Stimulated activated CD8-positive, alpha-beta memory T cell treated with anti-CD3 and anti-CD28 coated beads, Interleukin-7, amount 100 ng/mL, for 4 hours (primary cell): ENCODE results near the gene SENP1.

Experiments used
- DNase-seq, 2 donors: peaks; one replicate each; pipeline ENCODE4 v3.0.0-alpha.2; 2020; ENCODE audit warnings: low read depth in 2 of 2

The SENP1 gene

DNA sequence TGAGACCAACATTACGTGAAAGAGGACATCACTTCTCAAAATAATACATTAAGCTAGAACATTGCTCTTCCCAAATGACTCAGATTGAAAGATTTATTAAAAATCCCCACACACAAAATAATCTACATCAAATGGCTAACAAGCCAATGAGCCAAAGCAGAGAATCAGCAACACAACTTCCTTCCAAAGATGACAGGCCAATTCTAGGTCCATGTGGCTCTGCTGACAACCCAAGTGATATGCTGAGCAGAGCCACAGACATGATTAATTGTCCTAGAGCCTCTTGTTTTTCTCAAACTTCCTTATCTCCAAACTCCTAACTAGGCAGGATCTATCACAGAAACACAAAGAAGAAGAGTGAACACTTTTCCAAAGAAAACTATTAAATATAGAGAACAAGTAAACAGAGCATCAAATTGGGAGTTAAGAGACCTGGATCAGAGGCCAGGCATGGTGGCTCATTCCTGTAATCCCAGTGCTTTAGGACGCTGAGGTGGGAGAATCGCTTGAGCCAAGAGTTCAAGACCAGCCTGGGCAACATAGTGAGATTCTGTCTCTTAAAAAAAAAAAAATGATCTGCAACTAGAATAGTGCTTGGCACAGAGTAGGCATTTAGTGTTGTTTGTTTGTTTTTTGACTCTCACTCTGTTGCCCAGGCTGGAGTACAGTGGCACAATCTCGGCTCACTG is 38.5 kb downstream of the SENP1 start:
- no peak for DNase-seq

DNA sequence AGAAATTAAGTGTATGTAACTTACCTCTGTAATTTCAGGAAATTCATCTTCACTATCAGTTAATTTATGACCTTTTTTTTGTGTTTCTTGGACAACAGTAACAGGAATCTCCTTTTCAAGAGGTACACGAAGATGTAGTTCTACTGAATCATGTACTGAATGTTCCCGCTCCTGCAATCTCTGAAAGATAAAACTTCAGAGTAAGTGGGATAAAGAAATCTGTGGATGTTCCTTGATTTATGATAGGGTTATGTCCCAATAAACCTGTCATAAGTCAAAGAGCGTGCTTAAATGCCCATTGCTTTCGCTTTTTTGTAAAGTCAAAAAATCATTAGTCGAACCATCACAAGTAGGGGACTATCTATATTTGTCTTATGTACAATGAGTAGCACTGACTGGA is 40.8 kb downstream of the SENP1 start:
- no peak for DNase-seq

DNA sequence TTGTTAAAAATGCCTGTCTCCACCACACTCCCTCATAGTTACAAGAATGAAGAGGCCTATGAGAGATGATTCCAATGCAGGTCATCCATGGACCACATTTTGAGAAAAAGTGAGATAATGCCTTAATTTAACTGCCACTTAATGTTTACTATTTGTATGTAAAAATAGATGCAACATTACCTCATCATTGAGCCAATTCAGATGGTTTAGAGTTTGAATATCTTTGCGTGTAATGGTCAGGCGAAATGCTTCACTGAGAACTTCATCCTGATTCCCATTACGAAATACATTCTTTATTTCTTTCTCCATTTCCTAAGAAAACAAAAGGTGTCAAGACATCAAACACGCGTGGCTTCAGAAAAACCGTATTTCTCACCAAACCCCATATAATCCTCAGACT is 42.3 kb downstream of the SENP1 start:
- DNase-seq: no peak

DNA sequence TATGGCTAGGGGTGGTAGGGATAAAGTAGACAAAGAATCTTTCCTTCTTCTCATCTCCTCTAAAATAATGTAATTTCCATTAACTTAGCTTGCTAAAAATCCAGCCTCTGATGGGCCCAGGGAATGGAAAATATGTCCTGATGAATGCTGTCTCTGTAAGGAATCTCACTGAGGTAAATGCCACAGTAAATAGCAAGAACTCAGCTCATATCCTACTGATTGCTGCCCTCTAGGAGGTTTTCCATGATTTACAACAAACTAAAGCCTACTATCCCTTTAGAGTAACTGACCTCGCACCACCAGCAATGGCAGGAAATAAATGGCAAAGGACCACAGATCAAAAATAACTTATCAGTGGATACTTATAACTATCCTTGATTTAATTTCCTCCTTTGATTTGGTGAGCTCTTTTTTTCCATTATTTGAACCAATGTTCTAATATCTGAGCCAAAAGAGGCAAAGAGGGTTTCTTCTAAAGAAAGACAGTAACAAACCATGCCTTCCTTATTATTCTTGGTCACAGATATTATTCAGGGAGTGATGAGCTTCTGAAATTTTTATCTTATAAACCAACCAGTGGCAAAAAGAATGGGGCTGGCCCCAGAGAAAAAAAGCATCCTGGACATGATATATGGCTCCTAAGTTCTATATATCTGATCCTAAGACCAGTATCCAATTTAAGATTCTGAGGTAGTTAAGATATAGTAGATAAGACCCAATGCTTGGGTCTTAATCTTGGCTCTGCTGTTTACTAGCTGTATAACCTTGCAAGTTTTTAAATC is 43.8 kb downstream of the SENP1 start:
- DNase-seq: no peak

DNA sequence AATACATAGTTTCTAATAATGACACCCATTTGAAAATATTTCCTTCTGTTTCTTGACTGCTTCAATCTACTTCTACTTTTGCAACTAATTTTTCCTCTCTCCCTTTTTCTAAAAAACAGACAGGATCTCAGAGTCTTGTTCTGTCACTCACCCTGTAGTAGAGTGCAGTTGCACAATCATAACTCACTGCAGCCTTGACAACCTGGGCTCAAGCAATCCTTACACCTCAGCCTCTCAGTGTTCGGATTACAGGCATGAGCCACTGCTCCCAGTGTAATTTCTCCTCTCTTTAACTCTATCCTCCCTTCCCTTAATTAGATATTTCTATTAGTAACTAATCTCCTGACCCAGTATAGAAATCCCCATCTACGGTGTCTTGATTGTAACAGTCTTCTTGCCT is 45.4 kb downstream of the SENP1 start:
- DNase-seq: no peak

DNA sequence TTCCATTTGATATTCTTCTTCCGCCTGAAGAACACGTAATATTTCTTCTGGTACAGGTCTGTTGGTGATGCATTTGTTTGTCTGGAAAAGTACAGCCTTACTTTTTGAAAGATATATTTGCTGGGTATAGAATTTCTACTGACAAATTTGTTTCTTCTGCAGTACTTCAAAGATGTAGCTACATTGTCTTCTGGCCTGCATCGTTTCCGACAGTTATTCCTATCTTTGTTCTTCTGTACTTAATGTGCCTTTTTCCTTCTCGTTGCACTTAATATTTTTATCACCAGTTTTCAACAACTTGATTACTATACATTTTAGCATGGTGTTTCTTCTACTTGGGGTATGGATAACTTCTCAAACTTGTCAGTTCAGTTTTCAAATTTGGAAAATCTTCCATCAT is 47.1 kb downstream of the SENP1 start:
- no peak for DNase-seq

DNA sequence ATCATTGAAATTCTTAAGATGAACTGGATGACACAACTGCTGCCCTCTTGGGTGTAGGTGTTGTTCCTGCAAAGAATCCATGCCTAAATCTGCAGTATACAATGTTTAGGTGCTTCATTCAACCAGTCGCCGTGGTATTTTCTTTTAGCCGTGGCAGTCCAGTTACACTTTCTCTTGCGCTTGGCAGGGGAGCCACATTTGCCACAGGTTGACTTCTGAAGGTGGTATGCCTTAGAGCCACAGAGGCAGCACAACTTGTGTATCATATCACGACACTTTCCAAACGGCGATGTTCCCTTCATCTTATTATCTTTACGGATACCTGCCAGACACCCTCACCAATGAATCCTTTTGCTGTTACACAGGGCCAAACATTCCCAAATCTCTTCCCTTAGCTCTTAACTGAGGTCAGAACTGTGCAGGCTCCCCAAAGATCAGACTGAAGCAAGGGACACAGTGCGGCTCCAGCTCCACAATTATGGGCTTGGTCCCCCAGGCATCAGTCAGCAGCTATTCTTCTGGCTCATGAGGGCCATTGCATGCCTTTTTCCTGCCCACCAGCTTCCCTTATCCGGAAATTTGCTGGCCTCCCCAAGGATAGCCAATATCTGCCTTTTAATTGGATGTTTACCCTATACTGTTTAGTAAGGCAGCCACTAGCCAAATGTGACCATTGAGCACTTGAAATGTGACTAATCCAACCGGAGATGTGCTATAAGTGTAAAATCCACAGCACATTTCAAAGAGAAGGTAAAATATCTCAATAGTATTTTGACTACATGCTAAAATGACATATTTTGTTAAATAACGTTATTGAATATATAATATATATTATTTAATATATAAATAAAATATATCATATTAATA is 50.7 kb downstream of the SENP1 start:
- no peak for DNase-seq

DNA sequence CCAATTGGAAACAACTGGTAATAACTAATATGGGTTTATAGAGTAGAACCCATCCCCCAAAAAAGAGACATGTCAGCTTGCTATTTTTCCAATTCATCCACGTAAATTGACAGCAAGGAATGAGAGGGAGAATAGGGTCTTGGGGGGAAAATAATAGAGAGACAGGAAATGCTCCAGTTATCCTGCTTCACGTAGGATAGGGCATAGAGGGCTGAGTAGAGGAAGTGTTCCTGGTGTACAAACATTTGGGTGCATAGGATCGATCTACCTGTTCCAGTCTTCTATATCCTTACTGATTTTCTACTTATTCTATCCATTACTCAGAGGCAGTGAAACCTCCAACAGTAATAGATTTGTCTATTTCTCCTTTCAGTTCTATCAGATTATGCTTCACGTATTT is 52.0 kb downstream of the SENP1 start:
- no peak for DNase-seq

DNA sequence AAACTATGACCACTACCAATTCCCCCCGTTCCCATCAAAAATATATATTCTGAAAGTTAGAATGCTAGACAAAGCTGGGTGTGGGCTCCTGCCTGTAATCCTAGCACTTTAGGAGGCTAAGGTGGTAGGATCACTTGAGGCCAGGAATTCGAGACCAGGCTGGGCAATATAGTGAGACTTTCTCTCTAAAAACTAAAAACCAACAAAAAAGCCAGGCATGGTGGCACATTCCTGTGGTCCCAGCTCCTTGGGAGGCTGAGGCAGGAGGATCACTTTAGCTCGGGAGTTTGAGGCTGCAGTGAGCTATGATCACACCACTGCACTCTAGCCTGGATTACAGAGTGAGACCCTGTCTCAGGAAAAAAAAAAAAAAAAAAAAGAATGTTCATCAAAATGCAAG is 52.8 kb downstream of the SENP1 start:
- no peak for DNase-seq

DNA sequence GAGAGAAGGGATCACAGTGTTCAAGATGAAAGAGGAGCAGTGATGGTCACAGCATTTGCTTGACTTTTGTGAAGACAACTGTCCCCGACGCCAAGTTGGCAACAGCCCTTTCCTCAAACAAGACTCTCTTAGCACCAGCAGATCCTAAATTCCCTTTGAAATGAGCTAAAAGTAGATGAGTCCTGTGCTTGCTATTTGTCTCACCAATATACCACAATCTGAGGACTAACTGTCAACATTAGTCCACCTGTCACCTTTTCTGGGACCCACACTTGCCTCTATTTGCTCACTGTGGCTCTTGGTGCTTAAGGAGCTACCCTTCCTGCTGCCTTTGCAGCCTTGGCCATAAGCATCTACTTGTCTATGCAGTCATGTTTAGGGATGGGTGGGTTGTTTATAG is 54.2 kb downstream of the SENP1 start:
- DNase-seq: no peak

DNA sequence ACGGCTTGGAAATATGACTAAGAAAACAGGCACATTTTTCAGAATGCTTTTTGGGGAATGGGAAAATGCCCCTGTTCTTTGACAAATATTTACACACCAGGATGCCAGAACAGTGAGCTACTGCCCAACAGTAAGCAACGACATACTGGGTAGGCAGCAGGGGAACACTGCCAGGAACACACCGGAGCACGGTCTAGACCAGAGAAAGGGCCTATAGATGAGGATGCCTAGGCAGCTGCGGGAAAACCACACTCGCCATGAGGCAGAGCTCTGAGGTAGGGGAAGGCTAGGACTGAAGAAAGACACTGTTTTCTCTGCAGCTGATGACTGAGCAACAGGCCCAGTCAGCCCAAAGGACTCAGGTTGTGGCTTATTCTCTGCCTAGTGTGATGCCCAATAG is 55.7 kb downstream of the SENP1 start:
- DNase-seq: no peak

DNA sequence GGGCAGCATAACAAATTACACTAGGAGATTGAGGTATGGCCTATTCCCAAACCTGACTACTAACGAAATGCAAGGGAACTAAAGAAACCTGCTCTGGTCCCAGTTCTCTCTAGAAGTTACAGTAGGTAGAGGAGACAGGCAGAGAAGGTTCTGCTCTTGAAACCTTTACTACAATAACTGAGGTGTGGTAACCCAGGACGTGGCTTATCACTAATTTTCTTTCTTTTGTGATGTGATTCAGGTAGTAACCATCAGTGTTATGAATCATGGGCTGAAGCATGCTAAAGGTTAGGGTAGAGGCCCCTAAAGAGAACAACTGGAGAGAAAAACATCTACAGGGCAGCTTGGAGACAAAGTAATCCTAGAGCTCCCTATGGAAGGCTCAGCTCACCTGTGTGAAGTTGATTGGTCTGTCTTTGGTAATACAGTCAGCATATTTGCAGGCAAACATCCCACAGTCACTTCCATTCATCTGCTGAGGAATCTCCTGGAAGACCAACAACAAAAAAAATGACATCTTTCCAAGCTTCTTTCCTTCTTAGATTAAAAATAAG is 59.8 kb downstream of the SENP1 start:
- DNase-seq: no peak

DNA sequence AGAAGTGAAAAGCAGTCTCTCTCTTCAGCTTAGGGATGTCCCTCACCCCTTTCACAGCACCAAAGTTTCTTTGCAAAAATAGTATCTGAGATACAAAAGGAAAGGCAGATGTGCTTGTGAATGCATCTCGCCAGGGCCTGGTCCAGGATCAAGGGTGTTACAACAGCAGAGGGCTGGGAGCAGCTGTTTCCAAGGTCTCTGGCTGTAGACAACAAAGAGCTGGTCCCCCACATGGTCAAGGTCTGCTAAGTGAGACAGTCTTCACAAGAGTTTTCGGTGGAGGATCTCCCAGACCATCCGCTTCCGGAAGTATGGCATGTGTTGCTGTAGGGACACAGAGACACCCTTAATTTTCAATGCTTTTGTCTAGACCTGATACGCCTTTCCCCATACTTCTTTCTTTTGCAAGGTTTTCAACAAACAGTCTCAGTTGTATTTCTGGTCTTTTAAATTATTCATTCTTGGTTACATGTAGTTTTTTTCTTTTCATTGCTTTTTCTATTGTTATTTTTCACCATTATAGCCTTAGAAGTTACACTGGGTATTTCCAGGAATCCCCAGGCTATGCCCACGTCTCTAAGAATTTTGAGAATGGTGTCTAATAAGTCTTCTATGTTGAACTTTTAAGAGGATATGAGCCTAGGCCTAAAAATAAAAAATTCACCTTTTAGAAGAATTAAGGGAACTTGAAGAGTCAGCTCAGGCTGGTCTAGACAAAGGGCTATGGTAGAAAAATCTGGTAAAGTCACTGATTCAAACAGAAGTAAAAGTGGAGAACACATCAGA is 60.6 kb downstream of the SENP1 start:
- DNase-seq: no peak

DNA sequence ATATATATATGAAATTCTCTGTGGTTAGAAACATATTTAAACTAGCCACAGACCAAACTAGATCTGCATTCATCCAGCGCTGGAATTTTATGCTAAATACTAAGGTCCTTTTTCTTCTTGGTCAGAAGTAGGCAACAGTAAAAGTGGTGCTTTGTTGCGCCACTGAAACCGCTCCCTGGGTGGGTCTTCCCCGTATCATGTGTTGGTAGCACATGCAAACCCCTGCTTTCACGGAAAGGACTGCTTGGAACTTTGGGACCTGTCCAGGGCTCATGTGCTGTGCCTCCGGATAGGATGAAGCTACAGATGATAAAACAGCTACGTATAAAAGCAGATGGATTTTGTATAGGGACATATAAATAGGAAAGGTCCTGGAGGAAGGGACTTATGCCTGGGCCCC is 61.5 kb downstream of the SENP1 start:
- DNase-seq: no peak

DNA sequence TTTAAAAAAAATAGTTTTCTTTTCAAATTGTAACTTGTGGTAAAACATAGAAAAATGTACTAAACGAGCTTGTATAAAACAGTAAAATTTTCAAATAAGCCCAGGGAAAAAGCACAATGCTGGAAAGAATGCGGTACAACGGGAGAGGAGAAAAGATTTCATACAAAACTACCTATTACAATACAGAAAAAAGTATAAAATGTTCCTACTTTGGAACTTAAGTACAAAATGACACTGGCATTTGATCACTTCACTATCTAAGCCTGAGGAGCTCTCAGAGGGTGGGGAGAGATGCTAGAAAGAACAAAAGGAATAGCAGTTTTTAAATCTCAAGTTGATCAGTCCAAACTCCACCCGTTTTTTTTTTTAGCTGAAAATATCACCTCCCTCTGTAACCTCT is 62.1 kb downstream of the SENP1 start:
- DNase-seq: no peak

DNA sequence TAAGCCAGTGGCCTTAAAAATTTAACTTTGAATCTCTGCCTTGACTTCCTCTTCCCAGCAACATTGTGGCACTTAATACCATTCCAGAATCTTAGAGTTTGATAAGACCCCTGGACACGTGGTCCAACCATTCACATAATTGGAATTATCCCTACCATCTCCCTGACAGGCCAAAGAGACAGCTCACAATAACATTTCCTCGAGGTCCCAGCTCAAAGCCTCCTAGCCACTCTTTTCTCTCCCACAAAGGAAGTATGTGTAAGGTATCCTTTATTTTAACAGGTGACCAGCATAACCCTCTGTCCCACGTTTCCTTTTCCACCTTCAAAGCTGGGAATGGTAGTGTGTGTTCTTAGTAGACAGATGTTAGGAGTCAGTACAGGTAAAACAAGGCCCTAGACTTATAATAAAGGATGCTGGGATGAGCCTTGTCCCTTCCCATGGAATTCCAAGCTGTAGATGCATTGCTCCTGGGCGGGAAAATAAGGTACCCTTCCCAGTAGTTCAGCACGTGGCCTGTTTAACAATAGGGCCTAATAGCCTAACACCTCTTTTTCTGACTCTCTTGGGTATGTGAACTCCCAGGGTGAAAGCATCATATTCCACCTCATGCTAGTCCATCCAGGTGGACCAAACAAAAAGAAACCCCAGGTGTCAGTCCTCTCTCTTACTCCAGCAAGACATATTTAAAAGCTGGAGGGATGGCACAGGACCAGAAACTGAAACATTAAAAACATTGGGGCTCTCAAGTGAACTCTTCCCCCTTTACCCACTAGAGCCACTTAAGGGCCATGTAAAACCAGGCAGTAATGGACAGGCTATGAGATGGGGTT is 64.1 kb downstream of the SENP1 start:
- DNase-seq: no peak

DNA sequence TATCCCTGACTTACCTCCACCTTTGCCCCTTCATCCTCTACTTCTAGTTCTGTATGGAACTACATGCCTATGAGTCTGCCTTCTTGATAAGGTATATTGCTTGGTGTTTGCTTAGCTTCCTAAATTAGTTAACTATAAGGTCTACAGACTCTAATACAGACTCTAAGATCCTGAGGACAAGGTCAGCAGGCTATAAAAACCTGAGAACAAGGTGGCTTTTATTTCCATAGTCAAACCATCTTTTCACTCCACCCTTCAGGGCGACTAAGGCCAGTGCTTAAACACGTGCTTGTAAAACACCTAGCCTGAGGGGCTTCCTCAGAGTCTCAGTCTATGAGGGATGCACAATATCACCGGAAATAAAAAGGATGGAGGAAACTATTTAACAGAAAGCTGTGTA is 65.5 kb downstream of the SENP1 start:
- no peak for DNase-seq

DNA sequence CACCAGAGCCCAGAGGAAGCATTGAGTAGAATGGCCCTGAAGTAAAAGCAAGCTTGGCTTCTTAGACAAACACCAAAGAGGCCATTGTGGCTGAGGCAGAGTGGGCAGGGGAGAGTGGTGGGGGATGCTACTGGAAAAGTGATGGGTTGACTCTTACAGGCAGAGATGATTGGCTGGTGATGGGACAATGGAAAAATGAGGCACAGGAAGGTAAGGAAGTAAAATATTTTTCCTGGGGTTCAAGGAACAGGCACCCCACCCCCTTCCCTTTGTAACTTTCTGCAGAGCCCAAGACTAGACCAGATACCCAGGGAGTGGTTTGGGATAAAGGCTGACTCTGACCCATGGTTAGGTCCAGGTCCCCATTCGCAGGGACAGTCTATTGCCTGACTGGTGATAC is 66.7 kb downstream of the SENP1 start:
- no peak for DNase-seq

DNA sequence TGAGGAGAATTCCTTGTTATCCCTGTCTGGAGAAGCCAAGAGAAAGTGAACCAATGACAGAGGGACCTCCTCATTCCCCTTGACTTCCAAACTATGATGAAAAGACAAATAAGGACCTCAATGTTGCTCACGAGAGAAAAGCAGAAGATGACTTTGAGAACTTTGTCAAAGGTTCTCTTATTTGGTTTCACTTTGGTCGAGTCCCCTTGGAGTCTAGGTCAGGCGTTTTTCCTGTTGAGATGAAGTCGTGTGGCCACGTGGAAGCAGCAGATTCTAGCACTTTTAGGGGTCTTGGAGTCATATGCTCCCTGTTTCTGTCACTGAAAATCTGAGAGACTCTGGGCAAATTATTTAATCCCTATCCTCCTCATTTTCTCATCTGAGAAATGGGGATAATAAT is 67.8 kb downstream of the SENP1 start:
- DNase-seq: no peak

DNA sequence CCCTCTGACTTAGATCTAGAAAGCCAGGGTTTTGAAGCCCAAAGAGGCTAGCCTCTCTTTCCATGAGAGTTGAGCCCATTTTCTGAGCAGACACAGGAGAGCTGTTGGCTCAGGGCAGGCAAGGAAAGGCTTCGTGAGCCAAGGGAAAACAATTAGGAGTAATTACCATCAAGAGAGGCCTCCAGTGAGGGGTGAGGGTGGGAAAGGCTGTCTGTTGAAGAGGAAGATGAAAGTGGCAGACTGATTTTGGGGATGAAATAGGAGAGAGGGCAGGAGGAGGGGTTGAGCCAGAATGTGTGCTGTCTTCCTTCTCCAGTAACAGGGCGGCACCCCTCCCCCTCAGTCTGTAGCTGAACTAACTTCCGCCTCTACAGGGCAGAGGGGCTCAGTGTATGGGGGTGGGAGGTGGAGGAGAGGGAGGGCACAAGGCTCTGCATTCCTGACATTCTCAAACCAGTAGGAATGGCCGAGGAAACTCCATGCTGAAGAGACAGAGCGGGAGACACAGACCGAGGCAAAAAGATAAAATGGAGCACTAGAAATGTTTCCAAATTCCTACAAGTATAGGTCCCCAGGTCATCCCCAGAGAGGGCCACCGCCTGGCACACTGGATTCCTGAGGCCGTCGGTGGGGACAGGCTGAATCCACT is 68.5 kb downstream of the SENP1 start:
- DNase-seq: no peak
